ENCODE data around the gene PARD3B. TPM values are rescaled to one million over a fixed set of nuclear protein-coding genes. Genes with fewer than 3 reads are reported as not detected.

The PARD3B gene
- total RNA-seq, 4 donors from 2014 or later, result 32.6 to 65.7 (median 38.6) TPM

DNA sequence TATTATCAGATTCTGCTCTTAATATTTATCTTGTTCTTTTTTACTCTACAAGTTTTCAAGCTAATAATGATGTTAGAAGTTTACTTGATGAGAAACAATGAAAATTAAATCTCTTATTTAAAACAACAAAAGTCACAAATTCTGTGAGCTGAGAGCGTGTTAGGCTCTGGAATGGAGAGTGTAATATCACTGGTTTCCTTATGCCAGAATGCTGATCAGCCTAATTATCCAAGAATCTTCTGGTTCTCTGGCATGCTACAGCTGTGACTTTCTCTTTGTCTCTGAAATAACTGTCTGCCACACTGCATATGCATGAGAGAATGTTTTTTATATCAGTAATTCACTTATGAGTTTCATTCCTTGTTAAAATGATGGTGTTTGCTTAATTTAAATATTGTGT lies 236.7 kb downstream of the PARD3B start:
- Histone ChIP-seq H3K4me1 (no peaks in the 10 kb centered on the region), H3K36me3 (no peaks in the 10 kb centered on the region), H3K27ac (no peak overlapping the region), H3K9me3 (no peaks in the 10 kb centered on the region), H3K4me3 (no peak overlapping the region), H3K27me3 (no peaks in the 10 kb centered on the region)
- TF ChIP-seq POLR2A (IDR thresholded peaks at IDR 0.05) (no peak), CTCF (IDR thresholded peaks at IDR 0.05) (no peak), EP300 (IDR thresholded peaks at IDR 0.05; ENCODE audit: low read depth) (no peak), POLR2AphosphoS5 (IDR thresholded peaks at IDR 0.05) (no peak)
- no peak for DNase-seq
- 80 to 100% methylated on average over 1 of the region's 1 CpG for WGBS, 2 donors (ENCODE audit: low coverage in 1 of 2)
- intact Hi-C loops (cut with DNase I; ENCODE audit: low total_unique reads) (no loop called here), in situ Hi-C loops (cut with MboI; ENCODE audit: low pct_ligation_motif_present in 1 of 4, low pct_unique_long_range_greater_than_20kb in 1 of 4, low sequenced_read_pairs in 3 of 4) (no loop called here)

DNA sequence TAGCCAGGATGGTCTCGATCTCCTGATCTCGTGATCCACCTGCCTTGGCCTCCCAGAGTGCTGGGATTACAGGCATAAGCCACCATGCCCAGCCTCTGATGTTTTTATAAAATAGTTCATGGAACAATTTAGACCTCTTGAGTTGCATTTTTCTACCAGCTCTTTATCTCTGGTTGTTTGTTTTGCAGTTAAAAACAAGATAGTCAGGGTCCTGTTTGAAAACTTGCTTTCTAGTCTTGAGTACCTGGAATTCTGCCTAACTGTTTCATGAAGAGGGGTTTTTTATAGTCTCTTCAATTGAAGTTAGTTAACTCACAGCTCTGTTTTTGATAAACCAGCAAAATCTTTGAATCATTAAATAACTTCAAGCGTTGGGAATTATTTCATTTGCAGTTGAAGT lies 244.8 kb downstream of the PARD3B start:
- Histone ChIP-seq H3K27ac (no peak overlapping the region), H3K4me1 (no peaks in the 10 kb centered on the region), H3K4me3 (no peak overlapping the region), H3K36me3 (no peaks in the 10 kb centered on the region), H3K9me3 (no peaks in the 10 kb centered on the region), H3K27me3 (no peaks in the 10 kb centered on the region)
- TF ChIP-seq POLR2A (IDR thresholded peaks at IDR 0.05), result no peak
- TF ChIP-seq EP300 (IDR thresholded peaks at IDR 0.05; ENCODE audit: low read depth), result no peak
- no peak for TF ChIP-seq CTCF (IDR thresholded peaks at IDR 0.05)
- no peak for TF ChIP-seq POLR2AphosphoS5 (IDR thresholded peaks at IDR 0.05)
- in situ Hi-C loops (cut with MboI; ENCODE audit: low pct_ligation_motif_present in 1 of 4, low pct_unique_long_range_greater_than_20kb in 1 of 4, low sequenced_read_pairs in 3 of 4), result no loop called here
- no peak for DNase-seq
- 87 to 89% methylated on average over 2 to 3 of the region's 3 CpGs for WGBS, 2 donors (ENCODE audit: low coverage in 1 of 2)
- intact Hi-C loops (cut with DNase I; ENCODE audit: low total_unique reads), result no loop called here

DNA sequence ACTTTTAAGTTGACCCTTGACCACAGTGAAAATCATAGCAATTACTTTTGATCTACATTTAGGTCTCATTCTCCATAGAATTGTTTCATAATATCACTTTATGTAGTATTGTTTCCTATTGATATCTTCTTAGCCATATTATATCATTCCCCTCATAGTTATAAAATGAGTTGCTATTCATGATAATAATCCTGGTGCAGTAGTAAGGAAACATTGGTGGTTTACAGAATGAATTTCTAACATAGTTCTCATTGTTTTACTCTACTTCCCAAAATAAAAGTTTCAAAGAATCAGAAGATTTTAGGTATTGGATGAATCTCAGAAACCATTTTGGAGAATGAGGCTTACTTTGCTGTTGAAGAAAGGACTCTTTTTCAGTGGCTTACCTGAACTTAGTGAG lies 246.0 kb downstream of the PARD3B start:
- H3K9me3 ChIP-seq, result no peaks in the 10 kb centered on the region
- no peaks in the 10 kb centered on the region for H3K4me1 ChIP-seq
- H3K36me3 ChIP-seq, result no peaks in the 10 kb centered on the region
- in situ Hi-C loops (cut with MboI; ENCODE audit: low pct_ligation_motif_present in 1 of 4, low pct_unique_long_range_greater_than_20kb in 1 of 4, low sequenced_read_pairs in 3 of 4), result no loop called here
- no peak for DNase-seq
- no peak overlapping the region for H3K4me3 ChIP-seq
- intact Hi-C loops (cut with DNase I; ENCODE audit: low total_unique reads), result no loop called here
- no peak for TF ChIP-seq CTCF (IDR thresholded peaks at IDR 0.05)
- no peak for TF ChIP-seq EP300 (IDR thresholded peaks at IDR 0.05; ENCODE audit: low read depth)
- no peak for TF ChIP-seq POLR2A (IDR thresholded peaks at IDR 0.05)
- no peak for TF ChIP-seq POLR2AphosphoS5 (IDR thresholded peaks at IDR 0.05)
- H3K27me3 ChIP-seq, result no peaks in the 10 kb centered on the region
- H3K27ac ChIP-seq, result no peak overlapping the region

DNA sequence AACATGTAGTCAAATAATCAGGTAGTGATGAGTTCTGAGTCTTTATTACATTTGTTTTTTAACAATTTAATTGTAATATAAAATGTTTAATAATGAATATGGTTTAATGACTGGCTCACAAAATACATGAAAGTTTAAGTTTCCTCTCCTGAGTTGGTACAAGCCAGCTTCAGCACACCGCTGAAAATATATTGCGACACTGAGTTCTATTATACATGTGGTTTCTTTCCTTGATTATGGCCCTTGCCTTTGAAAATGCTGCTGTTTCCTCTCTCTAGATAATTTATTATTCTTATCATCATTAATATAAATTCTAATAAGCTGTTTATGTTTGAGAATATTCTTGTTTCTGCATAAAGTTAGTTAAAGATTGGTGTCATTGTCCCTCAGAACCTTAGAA lies 249.3 kb downstream of the PARD3B start:
- H3K4me3 ChIP-seq, result no peak overlapping the region
- in situ Hi-C loops (cut with MboI; ENCODE audit: low pct_ligation_motif_present in 1 of 4, low pct_unique_long_range_greater_than_20kb in 1 of 4, low sequenced_read_pairs in 3 of 4), result no loop called here
- TF ChIP-seq CTCF (IDR thresholded peaks at IDR 0.05) (no peak), POLR2AphosphoS5 (IDR thresholded peaks at IDR 0.05) (no peak), POLR2A (IDR thresholded peaks at IDR 0.05) (no peak), EP300 (IDR thresholded peaks at IDR 0.05; ENCODE audit: low read depth) (no peak)
- no peaks in the 10 kb centered on the region for H3K9me3 ChIP-seq
- no peaks in the 10 kb centered on the region for H3K4me1 ChIP-seq
- no peak for DNase-seq
- intact Hi-C loops (cut with DNase I; ENCODE audit: low total_unique reads), result no loop called here
- no peak overlapping the region for H3K27ac ChIP-seq
- no peaks in the 10 kb centered on the region for H3K36me3 ChIP-seq
- no peaks in the 10 kb centered on the region for H3K27me3 ChIP-seq
- WGBS, 2 donors (ENCODE audit: low coverage in 1 of 2), result 93 to 96% methylated on average over 2 of the region's 2 CpGs

All from transverse colon (tissue), 4 donors.